ENCODE data around the gene ELFN2. TPM values are rescaled to one million over a fixed set of nuclear protein-coding genes. Genes with fewer than 3 reads are reported as not detected.

Gene ELFN2
- total RNA-seq, 4 donors from 2014 or later, result under 0.01 TPM; not detected in 2

DNA sequence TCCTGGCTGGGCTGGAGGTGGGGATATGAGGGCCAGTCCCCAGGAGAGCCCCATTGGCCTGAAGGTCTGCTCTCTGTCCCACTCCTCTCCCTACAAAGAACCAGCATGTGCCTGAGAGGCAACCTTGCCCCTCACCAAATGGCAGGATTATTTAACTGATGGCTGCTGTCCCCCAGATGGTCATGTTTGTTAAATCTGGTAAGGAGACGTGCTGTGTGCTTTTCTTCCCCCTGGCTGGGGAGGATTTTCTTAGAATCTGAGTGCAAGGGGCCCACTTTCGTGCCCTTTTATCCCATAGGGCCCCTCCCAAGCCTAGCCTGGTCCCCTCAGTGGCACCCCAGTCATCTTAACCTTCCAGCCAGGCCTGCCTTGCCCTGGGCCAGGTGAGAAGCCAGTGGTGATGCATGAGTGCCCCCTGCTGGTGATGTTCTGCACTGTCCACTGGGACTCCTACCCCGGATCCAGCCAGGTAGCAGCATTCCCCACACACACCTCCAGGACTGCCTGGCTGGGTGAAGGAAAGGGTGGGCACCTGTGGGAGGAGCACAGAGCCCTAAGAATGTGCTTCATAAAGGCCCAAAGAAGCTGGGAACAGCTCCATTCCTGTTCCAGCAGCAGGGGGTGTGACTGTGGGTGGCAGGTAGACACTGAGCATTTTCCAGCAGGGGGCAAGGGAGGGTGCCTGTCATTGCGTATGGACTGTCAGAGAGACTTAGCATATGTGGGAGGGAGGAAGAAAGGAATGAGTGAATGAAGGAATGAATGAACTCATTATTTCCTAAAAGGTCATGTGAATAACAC, 30.0 kb upstream of the ELFN2 start:
- Histone ChIP-seq H3K27me3 (peaks cover 7% of the 10 kb centered on the region), H3K36me3 (no peaks in the 10 kb centered on the region), H3K9me3 (no peaks in the 10 kb centered on the region), H3K4me3 (no peak overlapping the region), H3K27ac (no peak overlapping the region), H3K4me1 (peaks cover 0 to 4% (median 0%) of the 10 kb centered on the region in 4 donors)
- intact Hi-C loops (cut with DNase I; ENCODE audit: low total_unique reads), result loop anchor here (2.0 kb wide), 1 partner anchor 140 kb away; no protein-coding TSS in a partner anchor
- DNase-seq, result peak; percentile 84
- in situ Hi-C loops (cut with MboI; ENCODE audit: low pct_ligation_motif_present in 1 of 4, low pct_unique_long_range_greater_than_20kb in 1 of 4, low sequenced_read_pairs in 3 of 4), result loop anchor here in 1 of 4 donors (10.0 kb wide), 1 partner anchor 142 kb away; no protein-coding TSS in a partner anchor
- no peak for TF ChIP-seq POLR2A (IDR thresholded peaks at IDR 0.05)
- TF ChIP-seq, protein P1, sequence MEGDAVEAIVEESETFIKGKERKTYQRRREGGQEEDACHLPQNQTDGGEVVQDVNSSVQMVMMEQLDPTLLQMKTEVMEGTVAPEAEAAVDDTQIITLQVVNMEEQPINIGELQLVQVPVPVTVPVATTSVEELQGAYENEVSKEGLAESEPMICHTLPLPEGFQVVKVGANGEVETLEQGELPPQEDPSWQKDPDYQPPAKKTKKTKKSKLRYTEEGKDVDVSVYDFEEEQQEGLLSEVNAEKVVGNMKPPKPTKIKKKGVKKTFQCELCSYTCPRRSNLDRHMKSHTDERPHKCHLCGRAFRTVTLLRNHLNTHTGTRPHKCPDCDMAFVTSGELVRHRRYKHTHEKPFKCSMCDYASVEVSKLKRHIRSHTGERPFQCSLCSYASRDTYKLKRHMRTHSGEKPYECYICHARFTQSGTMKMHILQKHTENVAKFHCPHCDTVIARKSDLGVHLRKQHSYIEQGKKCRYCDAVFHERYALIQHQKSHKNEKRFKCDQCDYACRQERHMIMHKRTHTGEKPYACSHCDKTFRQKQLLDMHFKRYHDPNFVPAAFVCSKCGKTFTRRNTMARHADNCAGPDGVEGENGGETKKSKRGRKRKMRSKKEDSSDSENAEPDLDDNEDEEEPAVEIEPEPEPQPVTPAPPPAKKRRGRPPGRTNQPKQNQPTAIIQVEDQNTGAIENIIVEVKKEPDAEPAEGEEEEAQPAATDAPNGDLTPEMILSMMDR (IDR thresholded peaks at IDR 0.05), result peak; percentile 76 to 96 (median 90)
- 38% methylated on average over 4 of the region's 4 CpGs; no CpG with 5 or more reads in 1 of the 2 donors for WGBS, 2 donors (ENCODE audit: low coverage in 1 of 2)

DNA sequence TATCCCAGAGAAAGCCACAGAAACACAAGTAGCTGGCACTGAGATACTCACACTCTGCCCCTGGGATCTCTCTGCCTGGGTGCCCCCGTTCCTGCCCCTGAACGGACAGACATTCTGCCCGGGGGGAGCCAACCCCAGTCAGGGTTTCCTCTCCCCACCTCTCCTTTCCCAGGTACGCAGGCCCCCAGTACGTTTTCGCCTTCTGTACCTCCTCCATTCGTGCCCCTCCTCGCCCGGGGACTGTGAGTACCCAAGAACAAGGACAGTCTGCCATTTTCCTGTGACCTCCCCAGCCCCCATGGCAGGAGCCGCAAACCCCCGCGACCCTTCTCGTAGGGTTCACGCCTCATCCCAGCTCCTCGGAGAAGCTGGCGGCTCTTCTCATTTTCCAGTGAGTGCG, 29.1 kb upstream of the ELFN2 start:
- Histone ChIP-seq H3K9me3 (no peaks in the 10 kb centered on the region), H3K27ac (no peak overlapping the region), H3K27me3 (peaks cover 7% of the 10 kb centered on the region), H3K36me3 (no peaks in the 10 kb centered on the region), H3K4me3 (no peak overlapping the region), H3K4me1 (peaks cover 0 to 4% (median 0%) of the 10 kb centered on the region in 4 donors)
- intact Hi-C loops (cut with DNase I; ENCODE audit: low total_unique reads) (loop anchor here (2.0 kb wide), 1 partner anchor 140 kb away; no protein-coding TSS in a partner anchor), in situ Hi-C loops (cut with MboI; ENCODE audit: low pct_ligation_motif_present in 1 of 4, low pct_unique_long_range_greater_than_20kb in 1 of 4, low sequenced_read_pairs in 3 of 4) (loop anchor here in 1 of 4 donors (10.0 kb wide), 1 partner anchor 142 kb away; no protein-coding TSS in a partner anchor)
- WGBS, 2 donors (ENCODE audit: low coverage in 1 of 2), result 83% methylated on average over 17 of the region's 17 CpGs; no CpG with 5 or more reads in 1 of the 2 donors
- TF ChIP-seq EP300 (IDR thresholded peaks at IDR 0.05; ENCODE audit: low read depth), result no peak
- TF ChIP-seq, protein P1 (IDR thresholded peaks at IDR 0.05), result no peak
- no peak for TF ChIP-seq POLR2A (IDR thresholded peaks at IDR 0.05)
- TF ChIP-seq POLR2AphosphoS5 (IDR thresholded peaks at IDR 0.05), result no peak
- DNase-seq, result no peak

DNA sequence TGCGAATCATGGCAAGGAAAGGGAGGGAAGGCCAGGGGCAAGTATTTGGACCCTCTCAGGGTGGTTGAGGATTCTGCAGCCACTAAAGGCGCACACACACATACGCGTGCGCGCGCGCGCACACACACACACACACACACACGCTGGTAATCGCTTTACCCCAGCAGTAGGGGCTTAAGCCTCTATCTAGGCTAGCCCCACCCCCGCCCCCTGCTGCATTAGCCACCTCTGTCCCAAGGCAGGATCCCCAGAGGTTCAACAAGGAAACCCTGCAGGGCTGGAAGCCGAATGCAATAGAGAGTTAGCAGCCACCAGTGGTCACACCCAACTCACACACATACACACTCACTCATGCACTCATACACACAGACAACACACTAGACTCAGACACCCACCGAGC, 28.6 kb upstream of the ELFN2 start:
- in situ Hi-C loops (cut with MboI; ENCODE audit: low pct_ligation_motif_present in 1 of 4, low pct_unique_long_range_greater_than_20kb in 1 of 4, low sequenced_read_pairs in 3 of 4), result loop anchor here in 1 of 4 donors (10.0 kb wide), 1 partner anchor 141 kb away; no protein-coding TSS in a partner anchor
- H3K27me3 ChIP-seq, result peaks cover 12% of the 10 kb centered on the region
- no peak for DNase-seq
- TF ChIP-seq, protein P1 (IDR thresholded peaks at IDR 0.05), result no peak
- TF ChIP-seq POLR2AphosphoS5 (IDR thresholded peaks at IDR 0.05), result no peak
- no peak for TF ChIP-seq EP300 (IDR thresholded peaks at IDR 0.05; ENCODE audit: low read depth)
- no peak for TF ChIP-seq POLR2A (IDR thresholded peaks at IDR 0.05)
- H3K9me3 ChIP-seq, result no peaks in the 10 kb centered on the region
- H3K4me1 ChIP-seq, result peaks cover 0 to 4% (median 0%) of the 10 kb centered on the region in 4 donors
- no peak overlapping the region for H3K4me3 ChIP-seq
- no peaks in the 10 kb centered on the region for H3K36me3 ChIP-seq
- intact Hi-C loops (cut with DNase I; ENCODE audit: low total_unique reads), result loop anchor here (2.0 kb wide), 1 partner anchor 139 kb away; no protein-coding TSS in a partner anchor
- 64 to 71% methylated on average over 5 to 14 of the region's 14 CpGs for WGBS, 2 donors (ENCODE audit: low coverage in 1 of 2)
- no peak overlapping the region for H3K27ac ChIP-seq

DNA sequence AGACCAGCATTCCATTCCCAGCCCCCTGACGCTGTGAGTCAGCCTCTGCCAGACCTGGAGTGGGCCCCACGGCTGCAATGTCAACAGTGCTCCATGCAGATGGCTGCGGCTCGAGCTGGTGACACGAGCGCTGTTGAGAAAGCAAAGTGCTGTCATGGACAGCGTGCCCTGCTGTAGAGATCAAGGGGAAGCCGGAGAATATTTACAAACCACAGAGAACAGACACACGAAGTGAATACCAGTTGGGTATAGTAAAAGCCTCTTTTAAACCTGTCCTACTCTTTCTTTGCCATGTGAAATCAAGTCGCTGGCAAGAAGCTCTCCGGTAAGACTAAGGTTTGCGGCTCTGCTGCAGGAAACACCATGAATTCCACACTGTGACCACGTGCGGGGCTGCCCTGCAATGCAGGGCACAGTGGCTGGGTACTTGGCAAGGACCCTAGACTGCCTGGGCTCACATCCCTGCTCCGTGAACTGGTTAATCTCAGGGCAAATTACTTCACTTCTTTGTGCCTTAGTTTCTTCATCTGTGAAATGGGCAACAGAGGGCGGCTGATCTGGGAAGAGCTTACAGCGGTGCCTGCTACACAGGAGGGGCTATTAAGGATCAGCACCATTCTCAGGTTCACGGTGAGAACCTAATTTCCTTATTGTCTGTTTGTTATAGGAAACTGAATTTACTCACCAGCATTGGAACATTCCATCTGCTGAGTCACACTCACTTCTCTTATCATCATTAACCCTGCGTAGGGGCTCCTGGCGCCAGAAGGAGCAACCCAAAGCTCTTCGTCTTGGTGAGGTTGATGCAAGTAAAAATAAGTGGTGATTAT, 27.8 kb upstream of the ELFN2 start:
- intact Hi-C loops (cut with DNase I; ENCODE audit: low total_unique reads), result no loop called here

More for the DNA sequence above, 27.8 kb upstream of the ELFN2 start:
- 13 to 40% methylated on average over 4 to 21 of the region's 21 CpGs for WGBS, 2 donors (ENCODE audit: low coverage in 1 of 2)
- Histone ChIP-seq H3K27me3 (peaks cover 8% of the 10 kb centered on the region), H3K9me3 (no peaks in the 10 kb centered on the region), H3K4me3 (no peak overlapping the region), H3K27ac (no peak overlapping the region), H3K36me3 (no peaks in the 10 kb centered on the region), H3K4me1 (peaks cover 0 to 4% (median 0%) of the 10 kb centered on the region in 4 donors)
- in situ Hi-C loops (cut with MboI; ENCODE audit: low pct_ligation_motif_present in 1 of 4, low pct_unique_long_range_greater_than_20kb in 1 of 4, low sequenced_read_pairs in 3 of 4), result loop anchor here in 1 of 4 donors (10.0 kb wide), 1 partner anchor 140 kb away; no protein-coding TSS in a partner anchor
- TF ChIP-seq EP300 (IDR thresholded peaks at IDR 0.05; ENCODE audit: low read depth) (no peak), POLR2AphosphoS5 (IDR thresholded peaks at IDR 0.05) (no peak), POLR2A (IDR thresholded peaks at IDR 0.05) (no peak)
- TF ChIP-seq, protein P1 (IDR thresholded peaks at IDR 0.05), result no peak
- no peak for DNase-seq

Data from transverse colon (tissue), 4 donors.